HepG2 (cell line): ENCODE measurements around the gene TECTB. TPM values are rescaled to one million over a fixed set of nuclear protein-coding genes. Genes with fewer than 3 reads are reported as not detected.

ENCODE experiments used
- ARID5B ChIP-seq: IDR thresholded peaks from 2 replicates; pipeline ENCODE4 v1.4.0; 2020; ENCODE audit warnings: mild to moderate bottlenecking, missing genetic modification reagents
- ATF2 ChIP-seq: sonication (generic); formaldehyde crosslinking; IDR thresholded peaks from 2 replicates; pipeline ENCODE4 v1.4.0; 2020; ENCODE audit warnings: missing genetic modification reagents
- BORCS8-MEF2B ChIP-seq: sonication (generic); formaldehyde crosslinking; IDR thresholded peaks from 2 replicates; pipeline ENCODE4 v1.8.0; 2022; ENCODE audit warnings: mild to moderate bottlenecking, missing genetic modification reagents
- CEBPG ChIP-seq: IDR thresholded peaks from 2 replicates; pipeline ENCODE4 v1.6.1; 2016
- EP300 ChIP-seq, 3 experiments: sonication (generic) in 1 of 3; formaldehyde crosslinking in 1 of 3; IDR thresholded peaks; 2 replicates each; pipeline versions ENCODE4 v1.5.1 to v1.6.1; 2011 to 2020; ENCODE audit warnings: low read depth in 2 of 3, low read length in 2 of 3, borderline replicate concordance in 1 of 3, improper control_type of control experiment in 1 of 3, mild to moderate bottlenecking in 1 of 3, missing genetic modification reagents in 1 of 3, moderate library complexity in 1 of 3
- HOXD1 ChIP-seq: sonication (generic); formaldehyde crosslinking; IDR thresholded peaks from 2 replicates; pipeline ENCODE4 v1.5.0; 2020; ENCODE audit warnings: missing genetic modification reagents
- KDM1A ChIP-seq: IDR thresholded peaks from 2 replicates; pipeline ENCODE4 v1.6.1; 2016; ENCODE audit warnings: missing compliant biosample characterization
- KDM6A ChIP-seq: IDR thresholded peaks from 2 replicates; pipeline ENCODE4 v1.6.1; 2016; ENCODE audit warnings: low read depth
- MBNL3 ChIP-seq: fragments of 250-450 bp; sonication (Bioruptor Pico); conservative IDR thresholded peaks from 2 replicates; pipeline ENCODE4 v1.8.0; 2022; ENCODE audit warnings: mild to moderate bottlenecking, inconsistent platforms
- NFYB ChIP-seq: sonication (generic); formaldehyde crosslinking; IDR thresholded peaks from 2 replicates; pipeline ENCODE4 v1.4.0; 2020; ENCODE audit warnings: missing genetic modification reagents
- RBFOX2 ChIP-seq: fragments of 200-400 bp; formaldehyde crosslinking; IDR thresholded peaks from 2 replicates; pipeline ENCODE4 v1.6.1; 2017; ENCODE audit warnings: low read depth, mild to moderate bottlenecking, low read length
- SIX4 ChIP-seq: sonication (generic); formaldehyde crosslinking; IDR thresholded peaks from 2 replicates; pipeline ENCODE4 v1.4.0; 2020; ENCODE audit warnings: missing genetic modification reagents
- TBX2 ChIP-seq: sonication (generic); formaldehyde crosslinking; IDR thresholded peaks from 2 replicates; pipeline ENCODE4 v1.5.0; 2020; ENCODE audit warnings: missing genetic modification reagents, mild to moderate bottlenecking, borderline replicate concordance
- XRCC5 ChIP-seq: fragments of 200-400 bp; formaldehyde crosslinking; optimal IDR thresholded peaks from 2 replicates; pipeline ENCODE3; 2017; ENCODE audit warnings: mild to moderate bottlenecking, low read length
- ZFY ChIP-seq: sonication (generic); formaldehyde crosslinking; IDR thresholded peaks from 2 replicates; pipeline ENCODE4 v1.4.0; 2020; ENCODE audit warnings: missing genetic modification reagents
- ZKSCAN8 ChIP-seq: IDR thresholded peaks from 2 replicates; pipeline ENCODE4 v1.6.1; 2016; ENCODE audit warnings: borderline replicate concordance, missing genetic modification reagents, missing compliant biosample characterization
- ZNF34 ChIP-seq: sonication (generic); formaldehyde crosslinking; IDR thresholded peaks from 2 replicates; pipeline ENCODE4 v1.4.0; 2020; ENCODE audit warnings: mild to moderate bottlenecking, missing genetic modification reagents, borderline replicate concordance
- ZNF501 ChIP-seq: sonication (generic); formaldehyde crosslinking; IDR thresholded peaks from 2 replicates; pipeline ENCODE4 v1.5.1; 2020; ENCODE audit warnings: mild to moderate bottlenecking, moderate library complexity, missing genetic modification reagents
- ZNF710 ChIP-seq: sonication (generic); formaldehyde crosslinking; IDR thresholded peaks from 2 replicates; pipeline ENCODE4 v1.5.0; 2020; ENCODE audit warnings: mild to moderate bottlenecking, missing genetic modification reagents, borderline replicate concordance
- ZNF768 ChIP-seq: sonication (generic); formaldehyde crosslinking; IDR thresholded peaks from 2 replicates; pipeline ENCODE4 v1.4.0; 2020; ENCODE audit warnings: missing genetic modification reagents
- ZNF792 ChIP-seq: IDR thresholded peaks from 2 replicates; pipeline ENCODE4 v1.6.1; 2016
- polyA plus RNA-seq, 8 experiments: library from polyadenylated mRNA; depleted of rRNA in 3 of 8; stranded (reverse) in 7 of 8; unstranded in 1 of 8; fragments of >200 nt; fragmentation: Illumina TruSeq in 4 of 8; extraction: Trizol in 4 of 8; gene quantifications; 2 replicates each; pipeline versions ENCODE4 v1.2.1 to v1.2.3, GENCODE V29; 2011 to 2016; ENCODE audit warnings: low read depth in 4 of 8, missing spikeins in 1 of 8, mixed read lengths in 1 of 8; ENCODE audit not compliant: insufficient read depth in 1 of 8
- total RNA-seq, 5 experiments: library from RNA; depleted of rRNA; stranded (reverse); fragments of >200 nt; fragmentation: Illumina TruSeq; extraction: Trizol; gene quantifications; 2 replicates each; pipeline ENCODE4 v1.2.3, GENCODE V29; 2016; ENCODE audit warnings: low read depth in 1 of 5

Gene TECTB
- total and polyA plus RNA-seq, 2 of the 13 experiments (the other 11 are each of a cell fraction or from before 2014, with no cell fraction given) = 0.78 to 1.8 TPM

GRCh38 chr10:112296908-112297331, 13.7 kb downstream of the TECTB start (continued):
- no peak for TF ChIP-seq ZNF501 (CRISPR knock-in tag)
- peak; percentile 28; the same call in 1 of the 2 replicates for TF ChIP-seq KDM1A
- peak; percentile 32; the same call in 1 of the 2 replicates for TF ChIP-seq ATF2 (CRISPR knock-in tag)
- peak; percentile 36; the same call in 1 of the 2 replicates for TF ChIP-seq ZNF792
- TF ChIP-seq ZNF768 (CRISPR knock-in tag) = peak; percentile 98
- TF ChIP-seq MBNL3 = no peak
- TF ChIP-seq EP300 (IDR thresholded peaks at IDR 0.05; ENCODE audit: low read depth in 2 of 2, low read length in 2 of 2) = peak in 1 of 2 experiments; percentile 74; a peak in 1 of 4 replicates
- TF ChIP-seq EP300 (CRISPR knock-in tag; IDR thresholded peaks at IDR 0.05; ENCODE audit: borderline replicate concordance) = peak; percentile 48
- TF ChIP-seq HOXD1 (CRISPR knock-in tag) = no peak
- peak; percentile 27; the same call in 1 of the 2 replicates for TF ChIP-seq KDM6A (CRISPR knock-in tag)
- TF ChIP-seq ZFY (CRISPR knock-in tag) = 0 out of 2 replicates have a peak, but pooled peaks have one; percentile 34
- TF ChIP-seq CEBPG (CRISPR knock-in tag) = peak; percentile 68
- TF ChIP-seq NFYB = 0 out of 2 replicates have a peak, but pooled peaks have one; percentile 34
- no peak for TF ChIP-seq ZKSCAN8
- 0 out of 2 replicates have a peak, but pooled peaks have one; percentile 44 for TF ChIP-seq SIX4 (CRISPR knock-in tag)
- no peak for TF ChIP-seq ZNF710 (CRISPR knock-in tag)
- peak; percentile 13 for TF ChIP-seq XRCC5
- 0 out of 2 replicates have a peak, but pooled peaks have one; percentile 25 for TF ChIP-seq RBFOX2
- peak; percentile 78 for TF ChIP-seq TBX2 (CRISPR knock-in tag)
- TF ChIP-seq ARID5B = 0 out of 2 replicates have a peak, but pooled peaks have one; percentile 20
- peak; percentile 22; the same call in 1 of the 2 replicates for TF ChIP-seq ZNF34
- TF ChIP-seq BORCS8-MEF2B (CRISPR knock-in tag) = 0 out of 2 replicates have a peak, but pooled peaks have one; percentile 29
